Activated naive CD4-positive, alpha-beta T cell (primary cell): ENCODE results near the gene CACHD1.
"Not testable (repeated sequence)": the region's sequence is repeated elsewhere in the genome, so short reads cannot be mapped to it uniquely, and the experiment has no call there.

ENCODE experiments used
- DNase-seq, 4 experiments: peaks; one replicate each; lab custom pipeline; 2025; lab: John Stamatoyannopoulos, UW

Gene CACHD1

GRCh38 chr1:64594446-64594845 lies 124.5 kb downstream of the CACHD1 start:
- DNase-seq, result no peak

GRCh38 chr1:64595871-64596515 lies 126.1 kb downstream of the CACHD1 start:
- no peak for DNase-seq

GRCh38 chr1:64597113-64597512 lies 127.2 kb downstream of the CACHD1 start:
- no peak for DNase-seq

GRCh38 chr1:64598100-64598571 lies 128.2 kb downstream of the CACHD1 start:
- no peak for DNase-seq

- DNase-seq, result no peak
These were observed 129.3 kb downstream of the CACHD1 start for GRCh38 chr1:64599242-64599641.

- no peak for DNase-seq
These were observed 131.3 kb downstream of the CACHD1 start for GRCh38 chr1:64601207-64601606.

- DNase-seq, result no peak
These were observed 138.2 kb downstream of the CACHD1 start for GRCh38 chr1:64608005-64608650.

- no peak for DNase-seq
These were observed 138.7 kb downstream of the CACHD1 start for GRCh38 chr1:64608651-64609048.

GRCh38 chr1:64610950-64611349 lies 141.0 kb downstream of the CACHD1 start:
- not testable (repeated sequence) for DNase-seq

- DNase-seq, result no peak
These were observed 146.1 kb downstream of the CACHD1 start for GRCh38 chr1:64616039-64616438.

GRCh38 chr1:64623750-64624191 lies 153.8 kb downstream of the CACHD1 start:
- no peak for DNase-seq

- no peak for DNase-seq
These were observed 154.3 kb downstream of the CACHD1 start for GRCh38 chr1:64624218-64624713.

GRCh38 chr1:64624808-64625207 lies 154.9 kb downstream of the CACHD1 start:
- no peak for DNase-seq

- DNase-seq, result no peak
These were observed 160.7 kb downstream of the CACHD1 start for GRCh38 chr1:64630611-64631010.

- DNase-seq, result no peak
These were observed 161.6 kb downstream of the CACHD1 start for GRCh38 chr1:64631346-64632034.

- no peak for DNase-seq
These were observed 163.0 kb downstream of the CACHD1 start for GRCh38 chr1:64632936-64633335.

- DNase-seq, result no peak
These were observed 175.8 kb downstream of the CACHD1 start for GRCh38 chr1:64645735-64646134.

- no peak for DNase-seq
These were observed 180.5 kb downstream of the CACHD1 start for GRCh38 chr1:64650411-64650810.

- no peak for DNase-seq
These were observed 181.9 kb downstream of the CACHD1 start for GRCh38 chr1:64651841-64652240.

- no peak for DNase-seq
These were observed 183.5 kb downstream of the CACHD1 start for GRCh38 chr1:64653466-64653865.

- DNase-seq, result no peak
These were observed 184.8 kb downstream of the CACHD1 start for GRCh38 chr1:64654519-64655341.

- DNase-seq, result no peak
These were observed 185.9 kb downstream of the CACHD1 start for GRCh38 chr1:64655861-64656260.
